ENCODE measurements around the gene DSN1. TPM values are rescaled to one million over a fixed set of nuclear protein-coding genes. Genes with fewer than 3 reads are reported as not detected.

Gene DSN1, protein sequence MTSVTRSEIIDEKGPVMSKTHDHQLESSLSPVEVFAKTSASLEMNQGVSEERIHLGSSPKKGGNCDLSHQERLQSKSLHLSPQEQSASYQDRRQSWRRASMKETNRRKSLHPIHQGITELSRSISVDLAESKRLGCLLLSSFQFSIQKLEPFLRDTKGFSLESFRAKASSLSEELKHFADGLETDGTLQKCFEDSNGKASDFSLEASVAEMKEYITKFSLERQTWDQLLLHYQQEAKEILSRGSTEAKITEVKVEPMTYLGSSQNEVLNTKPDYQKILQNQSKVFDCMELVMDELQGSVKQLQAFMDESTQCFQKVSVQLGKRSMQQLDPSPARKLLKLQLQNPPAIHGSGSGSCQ
- total RNA-seq = 3.7 and 4.9 TPM in 2 replicates

GRCh38 chr20:36773597-36774390 lies at the start of gene DSN1:
Gene DSN1 (minus strand): TSS chr20:36773763. CDS start chr20:36771458, 2,305 bp downstream.
- no peak for FAIRE-seq
- TF ChIP-seq CTCF (IDR thresholded peaks at IDR 0.05; ENCODE audit: insufficient read depth, low read length, severe bottlenecking) = no peak
- no peaks in the 10 kb centered on the region for H3K27me3 ChIP-seq (ENCODE audit: control insufficient read depth, insufficient read depth, low read length)
- H3K36me3 ChIP-seq (ENCODE audit: control insufficient read depth, insufficient read depth, low read length) = no peaks in the 10 kb centered on the region
- peak; percentile 90 for DNase-seq (ENCODE audit: low read depth)
- H3K4me3 ChIP-seq (ENCODE audit: low read depth, low read length) = peak within 1 kb of the TSS; percentile 82

- FAIRE-seq (no peak), DNase-seq (ENCODE audit: low read depth) (no peak)
- Histone ChIP-seq H3K27me3 (ENCODE audit: control insufficient read depth, insufficient read depth, low read length) (no peaks in the 10 kb centered on the region), H3K36me3 (ENCODE audit: control insufficient read depth, insufficient read depth, low read length) (peaks cover 12% of the 10 kb centered on the region), H3K4me3 (ENCODE audit: low read depth, low read length) (no peak overlapping the region)
- no peak for TF ChIP-seq CTCF (IDR thresholded peaks at IDR 0.05; ENCODE audit: insufficient read depth, low read length, severe bottlenecking)
These were observed 49.6 kb upstream of the DSN1 start for GRCh38 chr20:36823121-36823520.

- no peak for TF ChIP-seq CTCF (IDR thresholded peaks at IDR 0.05; ENCODE audit: insufficient read depth, low read length, severe bottlenecking)
- H3K27me3 ChIP-seq (ENCODE audit: control insufficient read depth, insufficient read depth, low read length) = no peaks in the 10 kb centered on the region
- no peak overlapping the region for H3K4me3 ChIP-seq (ENCODE audit: low read depth, low read length)
- no peak for DNase-seq (ENCODE audit: low read depth)
- FAIRE-seq = no peak
- peaks cover 6% of the 10 kb centered on the region for H3K36me3 ChIP-seq (ENCODE audit: control insufficient read depth, insufficient read depth, low read length)
These were observed 48.4 kb upstream of the DSN1 start for GRCh38 chr20:36821964-36822437.

DNA sequence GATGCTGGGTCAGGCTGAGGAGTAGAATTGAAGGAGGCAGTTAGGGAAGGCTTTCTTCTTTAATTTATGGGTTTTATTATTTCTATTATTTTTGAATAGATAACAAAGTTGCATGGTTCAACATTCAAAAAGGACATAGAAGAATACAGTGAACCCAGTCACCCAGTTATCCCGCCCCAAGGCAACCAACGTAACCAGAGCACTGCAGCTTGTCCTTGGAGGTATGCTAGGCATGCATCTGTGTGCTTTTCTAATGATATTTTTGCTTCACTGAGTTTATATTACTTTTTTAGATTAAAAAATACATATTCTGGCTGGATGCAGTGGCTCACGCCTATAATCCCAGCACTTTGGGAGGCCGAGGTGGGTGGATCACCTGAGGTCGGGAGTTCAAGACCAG lies 47.4 kb upstream of the DSN1 start:
- peaks cover 11% of the 10 kb centered on the region for H3K36me3 ChIP-seq (ENCODE audit: control insufficient read depth, insufficient read depth, low read length)
- TF ChIP-seq CTCF (IDR thresholded peaks at IDR 0.05; ENCODE audit: insufficient read depth, low read length, severe bottlenecking) = no peak
- no peak overlapping the region for H3K4me3 ChIP-seq (ENCODE audit: low read depth, low read length)
- no peaks in the 10 kb centered on the region for H3K27me3 ChIP-seq (ENCODE audit: control insufficient read depth, insufficient read depth, low read length)
- no peak for DNase-seq (ENCODE audit: low read depth)
- no peak for FAIRE-seq

DNA sequence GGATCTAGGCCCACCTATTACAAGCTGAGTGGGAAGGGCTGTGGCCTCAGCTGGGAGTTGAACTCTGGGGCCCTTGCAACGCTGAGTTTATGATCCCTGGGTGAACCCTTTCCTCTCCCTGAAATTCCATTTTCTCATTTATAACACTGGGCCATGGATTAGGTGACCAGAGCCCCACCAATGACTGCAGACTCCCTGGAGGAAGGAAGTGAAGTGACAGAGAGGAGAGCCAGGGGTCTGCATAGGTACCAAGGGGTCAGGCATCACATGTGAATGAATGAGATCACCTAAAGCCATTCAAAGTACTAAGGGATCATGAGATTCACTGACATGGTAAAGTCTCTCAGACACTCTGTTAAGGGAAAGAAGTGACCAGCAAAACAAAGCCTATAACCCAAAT lies 46.5 kb upstream of the DSN1 start:
- H3K27me3 ChIP-seq (ENCODE audit: control insufficient read depth, insufficient read depth, low read length) = no peaks in the 10 kb centered on the region
- TF ChIP-seq CTCF (IDR thresholded peaks at IDR 0.05; ENCODE audit: insufficient read depth, low read length, severe bottlenecking) = no peak
- H3K36me3 ChIP-seq (ENCODE audit: control insufficient read depth, insufficient read depth, low read length) = peaks cover 16% of the 10 kb centered on the region
- DNase-seq (ENCODE audit: low read depth) = no peak
- H3K4me3 ChIP-seq (ENCODE audit: low read depth, low read length) = no peak overlapping the region
- FAIRE-seq = no peak

Measured in bronchial epithelial cell (primary cell).